ENCODE results near the gene BAHD1.

GRCh38 chr15:40443255-40443654 is 2.5 kb downstream of the BAHD1 start:
- TF ChIP-seq CTCF (conservative IDR thresholded peaks at IDR 0.05; ENCODE audit: low read length) (no peak), EZH2phosphoT487 (IDR thresholded peaks at IDR 0.05; ENCODE audit: borderline replicate concordance) (no peak)

Data from Loucy (cell line).